Measurements from ENCODE around the gene STKLD1.

DNA sequence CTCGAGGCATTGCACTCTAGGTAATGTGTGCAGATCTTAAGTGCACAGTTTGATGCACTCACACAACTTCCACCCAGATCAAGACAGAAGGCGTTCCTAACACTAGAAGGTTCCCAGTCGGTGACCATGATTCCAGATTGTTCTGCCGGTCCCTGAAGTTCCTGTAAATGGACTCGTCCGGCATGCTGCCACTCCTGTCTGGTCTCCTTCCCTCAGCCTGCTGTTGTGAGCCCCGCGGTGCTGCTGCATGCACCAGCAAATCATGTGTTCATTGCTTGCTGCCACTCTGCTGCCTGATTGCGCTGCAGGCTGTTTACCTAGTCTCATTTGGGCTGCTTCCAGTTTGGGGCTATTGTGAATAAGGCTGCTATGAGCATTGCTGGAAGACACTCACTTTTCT, 11.5 kb downstream of the STKLD1 start:
- TF ChIP-seq GATA2 (IDR thresholded peaks at IDR 0.05; ENCODE audit: low read depth, low read length) (no peak), GATA3 (IDR thresholded peaks at IDR 0.05; ENCODE audit: low read depth, low read length) (no peak)

All from SH-SY5Y (cell line).